Ectodermal cell (in vitro differentiated cells): ENCODE results near the gene GALNT11.
"Not testable (repeated sequence)": the region's sequence is repeated elsewhere in the genome, so short reads cannot be mapped to it uniquely, and the experiment has no call there.

Experiments
- H3K27ac ChIP-seq: 2 replicates; pipeline ENCODE4 v1.7.0; 2013; ENCODE audit warnings: mild to moderate bottlenecking, low read depth, low read length; ENCODE audit not compliant: insufficient read depth, poor library complexity, severe bottlenecking
- H3K27me3 ChIP-seq: 2 replicates; pipeline ENCODE4 v1.7.0; 2013; ENCODE audit warnings: mild to moderate bottlenecking, low read length; ENCODE audit not compliant: insufficient read depth, control insufficient read depth, poor library complexity, severe bottlenecking
- H3K36me3 ChIP-seq: one replicate; pipeline ENCODE4 v1.7.0; 2013; ENCODE audit warnings: low read length; ENCODE audit not compliant: control insufficient read depth, insufficient read depth
- H3K4me1 ChIP-seq: one replicate; pipeline ENCODE4 v1.7.0; 2013; ENCODE audit warnings: low read length; ENCODE audit not compliant: control insufficient read depth, insufficient read depth
- H3K4me3 ChIP-seq: 2 replicates; pipeline ENCODE4 v1.7.0; 2013; ENCODE audit warnings: low read depth, low read length, control low read depth; ENCODE audit not compliant: insufficient read depth
- H3K9me3 ChIP-seq: 2 replicates; pipeline ENCODE4 v1.7.0; 2013; ENCODE audit warnings: mild to moderate bottlenecking, low read length, moderate library complexity; ENCODE audit not compliant: control insufficient read depth
- WGBS, 2 experiments: methylation state at CpG; one replicate each; pipeline ENCODE4 v1.1.7; 2013; ENCODE audit warnings: missing lambda C conversion rate in 2 of 2; 5-methylcytosine and 5-hydroxymethylcytosine counted together

GALNT11 gene

DNA sequence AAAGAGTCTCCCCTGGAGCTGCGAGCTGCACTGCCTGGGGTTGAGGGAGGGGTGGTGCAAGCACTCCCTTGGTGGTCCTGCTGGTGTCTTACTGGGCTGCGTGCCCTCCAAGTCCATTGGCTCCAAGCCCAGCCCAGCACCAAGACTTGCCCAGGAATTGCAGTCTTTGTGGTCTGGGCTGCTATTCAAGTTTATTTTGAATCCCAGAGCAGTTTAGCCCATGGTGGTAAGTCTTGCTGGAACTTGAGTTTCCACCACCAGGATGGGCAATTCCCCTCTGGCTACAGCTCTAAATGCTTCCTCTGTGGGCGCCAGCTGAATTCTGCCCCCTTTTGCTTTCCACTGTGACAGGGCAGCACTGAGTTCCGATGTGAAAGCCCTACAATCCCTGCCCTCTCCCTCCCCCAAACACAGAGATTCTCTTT is 25.1 kb downstream of the GALNT11 start:
- WGBS, 2 experiments = 73 to 77% methylated on average over 4 of the region's 4 CpGs
- no peak overlapping the region for H3K4me3 ChIP-seq
- H3K4me1 ChIP-seq = no peaks in the 10 kb centered on the region
- H3K27me3 ChIP-seq = no peaks in the 10 kb centered on the region
- H3K9me3 ChIP-seq = no peaks in the 10 kb centered on the region
- no peak overlapping the region for H3K27ac ChIP-seq
- H3K36me3 ChIP-seq = no peaks in the 10 kb centered on the region

GRCh38 chr7:152051968-152052367 is 26.5 kb downstream of the GALNT11 start:
- Histone ChIP-seq H3K9me3 (no peaks in the 10 kb centered on the region), H3K27me3 (no peaks in the 10 kb centered on the region), H3K36me3 (no peaks in the 10 kb centered on the region), H3K27ac (no peak overlapping the region), H3K4me3 (no peak overlapping the region), H3K4me1 (no peaks in the 10 kb centered on the region)
- whole genome bisulfite sequencing, 2 experiments = 95 to 100% methylated on average over 1 to 2 of the region's 3 CpGs

- H3K4me3 ChIP-seq = no peak overlapping the region
- no peaks in the 10 kb centered on the region for H3K9me3 ChIP-seq
- WGBS, 2 experiments = 49 to 50% methylated on average over 4 of the region's 4 CpGs
- H3K36me3 ChIP-seq = no peaks in the 10 kb centered on the region
- no peaks in the 10 kb centered on the region for H3K4me1 ChIP-seq
- H3K27me3 ChIP-seq = no peaks in the 10 kb centered on the region
- no peak overlapping the region for H3K27ac ChIP-seq
Observed at GRCh38 chr7:152052771-152053170, 27.3 kb downstream of the GALNT11 start.

GRCh38 chr7:152054367-152055230 is 29.1 kb downstream of the GALNT11 start:
- 89 to 93% methylated on average over 7 to 8 of the region's 8 CpGs for WGBS, 2 experiments
- Histone ChIP-seq H3K27me3 (no peaks in the 10 kb centered on the region), H3K4me3 (no peak overlapping the region), H3K9me3 (no peaks in the 10 kb centered on the region), H3K4me1 (no peaks in the 10 kb centered on the region), H3K36me3 (no peaks in the 10 kb centered on the region), H3K27ac (no peak overlapping the region)

GRCh38 chr7:152056621-152057274 is 31.3 kb downstream of the GALNT11 start:
- Histone ChIP-seq H3K27ac (no peak overlapping the region), H3K4me3 (no peak overlapping the region), H3K9me3 (no peaks in the 10 kb centered on the region), H3K36me3 (no peaks in the 10 kb centered on the region), H3K4me1 (no peaks in the 10 kb centered on the region), H3K27me3 (no peaks in the 10 kb centered on the region)
- WGBS, 2 experiments = 39 to 56% methylated on average over 2 to 3 of the region's 3 CpGs

DNA sequence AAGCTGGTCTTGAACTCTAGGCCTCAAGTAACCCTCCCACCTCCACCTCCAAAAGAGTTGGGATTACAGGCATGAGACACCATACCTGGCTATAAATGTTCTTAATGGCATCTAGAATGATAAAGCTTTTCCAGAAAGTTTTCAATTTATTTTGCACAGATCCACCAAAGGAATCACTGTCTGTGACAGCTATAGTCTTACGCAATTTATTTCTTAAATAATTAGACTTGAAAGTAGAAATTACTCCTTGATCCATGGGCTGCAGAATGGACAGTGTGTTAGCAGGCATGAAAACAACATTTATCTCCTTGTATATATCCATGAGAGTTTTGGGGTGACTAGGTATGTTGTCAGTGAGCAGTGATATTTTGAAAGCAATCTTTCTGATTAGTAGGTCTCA is 33.8 kb downstream of the GALNT11 start:
- Histone ChIP-seq H3K9me3 (no peaks in the 10 kb centered on the region), H3K4me1 (no peaks in the 10 kb centered on the region), H3K36me3 (no peaks in the 10 kb centered on the region), H3K4me3 (no peak overlapping the region), H3K27me3 (no peaks in the 10 kb centered on the region), H3K27ac (no peak overlapping the region)
- WGBS, 2 experiments = 80 to 100% methylated on average over 1 of the region's 1 CpG

- not testable (repeated sequence) for H3K4me3 ChIP-seq, H3K9me3 ChIP-seq, H3K4me1 ChIP-seq, H3K36me3 ChIP-seq, H3K27me3 ChIP-seq, H3K27ac ChIP-seq
- WGBS, 2 experiments = 95 to 100% methylated on average over 1 of the region's 2 CpGs
Observed at GRCh38 chr7:152061086-152061485, 35.6 kb downstream of the GALNT11 start.

DNA sequence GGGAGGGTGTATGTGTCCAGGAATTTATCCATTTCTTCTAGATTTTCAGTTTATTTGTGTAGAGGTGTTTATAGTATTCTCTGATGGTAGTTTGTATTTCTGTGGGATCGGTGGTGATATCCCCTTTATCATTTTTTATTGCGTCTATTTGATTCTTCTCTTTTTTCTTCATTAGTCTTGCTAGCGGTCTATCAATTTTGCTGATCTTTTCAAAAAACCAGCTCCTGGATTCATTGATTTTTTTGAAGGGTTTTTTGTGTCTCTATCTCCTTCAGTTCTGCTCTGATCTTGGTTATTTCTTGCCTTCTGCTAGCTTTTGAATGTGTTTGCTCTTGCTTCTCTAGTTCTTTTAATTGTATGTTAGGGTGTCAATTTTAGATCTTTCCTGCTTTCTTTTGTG is 37.7 kb downstream of the GALNT11 start:
- not testable (repeated sequence) for H3K4me3 ChIP-seq, H3K27me3 ChIP-seq, H3K9me3 ChIP-seq, H3K36me3 ChIP-seq, H3K4me1 ChIP-seq, H3K27ac ChIP-seq
- 100% methylated on average over 1 of the region's 3 CpGs; no CpG with 5 or more reads in 1 of the 2 experiments for WGBS, 2 experiments

DNA sequence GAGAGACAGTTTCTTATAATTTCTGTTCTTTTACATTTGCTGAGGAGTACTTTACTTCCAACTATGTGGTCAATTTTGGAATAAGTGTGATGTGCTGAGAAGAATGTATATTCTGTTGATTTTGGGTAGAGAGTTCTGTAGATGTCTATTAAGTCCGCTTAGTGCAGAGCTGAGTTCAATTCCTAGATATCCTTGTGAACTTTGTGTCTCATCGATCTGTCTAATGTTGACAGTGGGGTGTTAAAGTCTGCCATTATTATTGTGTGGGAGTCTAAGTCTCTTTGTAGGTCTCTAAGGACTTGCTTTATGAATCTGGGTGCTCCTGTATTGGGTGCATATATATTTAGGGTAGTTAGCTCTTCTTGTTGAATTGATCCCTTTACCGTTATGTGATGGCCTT is 38.3 kb downstream of the GALNT11 start:
- H3K27me3 ChIP-seq, H3K4me3 ChIP-seq, H3K4me1 ChIP-seq, H3K9me3 ChIP-seq, H3K27ac ChIP-seq, H3K36me3 ChIP-seq: not testable (repeated sequence)
- 90 to 98% methylated on average over 3 of the region's 3 CpGs for WGBS, 2 experiments

- H3K27me3 ChIP-seq, H3K36me3 ChIP-seq, H3K9me3 ChIP-seq, H3K4me3 ChIP-seq, H3K4me1 ChIP-seq, H3K27ac ChIP-seq: not testable (repeated sequence)
- 92 to 93% methylated on average over 10 of the region's 10 CpGs for WGBS, 2 experiments
Observed at GRCh38 chr7:152065800-152066344, 40.4 kb downstream of the GALNT11 start.
